Heart left ventricle (tissue), 13 donors: ENCODE results near the gene C18orf54.

Source experiments
- POLR2A ChIP-seq, 2 donors: fragments of 450-650 bp; IDR thresholded peaks; one replicate each; pipeline ENCODE4 v1.6.1; 2017; ENCODE audit warnings: antibody characterized with exemption in 2 of 2, mild to moderate bottlenecking in 2 of 2, moderate library complexity in 2 of 2
- TF ChIP-seq, protein P1 (sequence below), 12 donors: fragments of 200-600 bp; sonication (generic) in 4 of 12; IDR thresholded peaks; one replicate each; pipeline versions ENCODE4 v1.5.0 to v1.8.0; 2018 to 2022; ENCODE audit warnings: antibody characterized with exemption in 12 of 12, mild to moderate bottlenecking in 5 of 12
- donor health status: ischemic (EF 13 %, LVEDD 7.1; RV severe dilation, severe dysfunction).
- donor health status: DM: no; HTN: yes; CAD: no.
- donor health status: DM: no; HTN: no; CAD: no.
- donor health status: ischemic (EF 25% LVEDD 6.9; RV normal size, moderate dysfunction).
- donor health status: ischemic (EF 25% LVEDD 5.7; RV mildly dilated, moderate dysfunction).
- donor health status: ischemic (EF 35%, LVEDD 5.7; RV mildly dilated, moderate dysfunction).
- donor health status: nonischemic (EF 11% LVEDD 7.7; RV severe dilation, severe dysfunction).
- donor health status: DM: yes; HTN: yes; CAD: no.
- donor health status: PGD.
- donor health status: ischemic (EF 29% LVEDD 5.4; RV normal size, mild dysfunction).
- donor health status: nonischemic (EF 23%, LVEDD 6.1; RV moderate dilation, normal function).

DNA sequence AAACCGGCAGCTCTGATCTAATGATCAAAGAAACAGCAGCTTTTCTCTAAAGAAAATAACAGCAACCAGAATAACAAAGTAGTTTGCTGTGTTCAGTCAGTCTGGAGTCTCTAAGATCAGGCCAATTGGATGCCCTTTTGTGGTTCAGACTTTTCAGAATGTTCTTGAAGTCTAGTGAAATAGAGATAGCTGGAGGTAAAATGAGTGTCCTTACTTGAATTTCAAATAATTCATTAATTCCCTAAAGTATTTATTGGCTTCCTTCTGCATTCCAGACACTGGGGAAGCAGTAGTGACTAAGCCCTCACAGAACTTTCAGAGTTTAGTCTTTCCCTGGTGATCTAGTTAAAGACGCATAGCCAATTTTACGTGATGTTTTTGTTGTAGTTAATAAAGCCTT is 58.7 kb downstream of the C18orf54 start:
- no peak for TF ChIP-seq POLR2A (IDR thresholded peaks at IDR 0.05)
- TF ChIP-seq, protein P1, sequence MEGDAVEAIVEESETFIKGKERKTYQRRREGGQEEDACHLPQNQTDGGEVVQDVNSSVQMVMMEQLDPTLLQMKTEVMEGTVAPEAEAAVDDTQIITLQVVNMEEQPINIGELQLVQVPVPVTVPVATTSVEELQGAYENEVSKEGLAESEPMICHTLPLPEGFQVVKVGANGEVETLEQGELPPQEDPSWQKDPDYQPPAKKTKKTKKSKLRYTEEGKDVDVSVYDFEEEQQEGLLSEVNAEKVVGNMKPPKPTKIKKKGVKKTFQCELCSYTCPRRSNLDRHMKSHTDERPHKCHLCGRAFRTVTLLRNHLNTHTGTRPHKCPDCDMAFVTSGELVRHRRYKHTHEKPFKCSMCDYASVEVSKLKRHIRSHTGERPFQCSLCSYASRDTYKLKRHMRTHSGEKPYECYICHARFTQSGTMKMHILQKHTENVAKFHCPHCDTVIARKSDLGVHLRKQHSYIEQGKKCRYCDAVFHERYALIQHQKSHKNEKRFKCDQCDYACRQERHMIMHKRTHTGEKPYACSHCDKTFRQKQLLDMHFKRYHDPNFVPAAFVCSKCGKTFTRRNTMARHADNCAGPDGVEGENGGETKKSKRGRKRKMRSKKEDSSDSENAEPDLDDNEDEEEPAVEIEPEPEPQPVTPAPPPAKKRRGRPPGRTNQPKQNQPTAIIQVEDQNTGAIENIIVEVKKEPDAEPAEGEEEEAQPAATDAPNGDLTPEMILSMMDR (IDR thresholded peaks at IDR 0.05): no peak
